ENCODE measurements around the gene WLS. TPM values are rescaled to one million over a fixed set of nuclear protein-coding genes. Genes with fewer than 3 reads are reported as not detected.

Gene WLS
- total RNA-seq, 1 donor from 2014 or later = 46.5 TPM

DNA sequence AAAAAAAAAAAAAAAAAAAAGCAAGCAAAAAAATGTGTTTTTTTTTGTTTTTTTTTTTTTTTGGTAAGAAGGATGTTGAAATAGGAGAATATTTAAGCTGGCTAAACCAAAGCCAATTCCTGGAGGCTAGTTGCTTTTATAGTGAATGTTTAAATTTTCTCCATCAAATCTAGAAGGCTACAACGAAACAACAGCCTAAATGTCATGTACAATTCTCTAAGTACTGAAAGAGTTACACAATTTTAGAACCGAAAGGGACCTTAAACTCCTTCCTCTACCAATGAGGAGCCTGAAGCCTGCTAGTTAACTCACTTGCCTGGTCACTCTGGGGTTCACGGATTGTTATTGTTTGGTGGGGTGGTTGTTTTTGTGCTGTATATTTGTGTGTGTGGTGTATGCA lies 3.5 kb downstream of the WLS start:
- no peak for DNase-seq (ENCODE audit: low read depth)

DNA sequence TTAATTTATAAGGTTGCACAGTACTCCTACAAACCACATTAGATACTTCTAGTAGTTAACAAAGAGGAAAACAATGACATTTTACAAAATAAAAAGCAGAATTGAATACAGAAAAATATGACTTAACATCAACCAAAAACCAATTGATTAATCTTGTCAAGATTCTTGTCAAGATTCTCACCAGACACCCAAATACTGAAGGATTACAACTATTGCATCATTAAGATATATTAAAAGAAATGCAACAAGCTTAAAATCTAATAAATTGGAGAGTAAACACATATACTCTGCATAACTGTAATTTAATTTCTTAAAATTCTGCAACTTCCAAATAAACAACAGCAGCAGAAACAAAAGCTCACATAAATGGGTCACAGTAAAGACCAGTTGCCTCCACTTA lies 4.7 kb downstream of the WLS start:
- no peak for DNase-seq (ENCODE audit: low read depth)

DNA sequence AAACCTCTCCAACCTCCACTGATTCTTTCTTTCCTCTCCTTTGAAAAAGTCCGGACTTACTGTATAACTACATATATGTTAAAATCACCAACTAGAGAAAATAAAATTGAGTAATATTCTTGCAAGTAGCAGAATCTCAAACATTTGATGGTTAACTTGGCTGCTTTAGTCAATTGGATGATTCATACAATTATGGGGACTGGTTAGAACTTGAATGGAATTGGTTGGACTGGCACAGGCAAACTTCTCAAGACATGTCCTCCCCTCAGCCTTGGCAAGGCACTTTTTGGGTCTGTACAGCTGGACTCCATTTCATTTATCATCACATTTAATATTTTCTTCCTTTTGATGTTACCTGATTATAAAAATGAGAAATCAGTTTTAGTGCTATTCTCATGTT lies 6.5 kb downstream of the WLS start:
- no peak for DNase-seq (ENCODE audit: low read depth)

DNA sequence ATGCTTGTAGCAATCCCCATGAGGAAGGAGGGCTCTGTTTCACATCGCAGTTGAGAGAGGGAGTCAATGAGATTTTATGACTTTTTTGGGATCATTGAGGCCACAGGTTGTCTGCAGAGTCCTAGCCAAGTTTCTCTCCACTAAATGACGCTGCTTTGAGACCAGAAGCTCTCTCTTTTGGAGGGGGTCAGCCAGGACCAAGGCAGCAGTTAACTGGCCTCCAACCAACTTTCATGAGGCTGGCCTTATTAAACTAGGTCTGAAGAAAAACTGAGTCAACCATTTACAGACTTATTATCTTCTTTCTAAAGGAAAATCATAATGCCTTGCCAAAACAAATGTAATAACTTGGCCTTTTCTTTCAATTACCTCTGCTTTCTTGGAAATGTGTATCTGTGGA lies 8.6 kb downstream of the WLS start:
- DNase-seq (ENCODE audit: low read depth) = no peak

DNA sequence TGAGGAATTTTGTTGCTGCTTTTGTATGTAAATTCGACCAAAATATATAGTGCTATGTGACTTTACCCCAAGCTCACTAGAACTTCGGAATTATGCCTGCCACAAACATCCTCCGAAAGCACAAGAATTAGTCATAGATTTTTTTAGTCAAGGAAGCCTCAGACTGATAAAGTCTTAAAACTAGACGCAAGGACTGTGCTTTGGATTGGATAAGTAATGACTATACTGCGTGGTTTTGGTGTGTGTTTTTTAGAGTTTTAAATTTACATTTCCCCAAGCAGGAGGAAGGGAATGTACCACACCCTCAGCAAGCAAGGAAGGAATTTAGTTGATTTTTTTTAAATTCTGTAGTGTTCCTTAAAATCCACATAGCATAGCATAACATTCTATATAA lies 10.3 kb downstream of the WLS start:
- DNase-seq (ENCODE audit: low read depth) = no peak

DNA sequence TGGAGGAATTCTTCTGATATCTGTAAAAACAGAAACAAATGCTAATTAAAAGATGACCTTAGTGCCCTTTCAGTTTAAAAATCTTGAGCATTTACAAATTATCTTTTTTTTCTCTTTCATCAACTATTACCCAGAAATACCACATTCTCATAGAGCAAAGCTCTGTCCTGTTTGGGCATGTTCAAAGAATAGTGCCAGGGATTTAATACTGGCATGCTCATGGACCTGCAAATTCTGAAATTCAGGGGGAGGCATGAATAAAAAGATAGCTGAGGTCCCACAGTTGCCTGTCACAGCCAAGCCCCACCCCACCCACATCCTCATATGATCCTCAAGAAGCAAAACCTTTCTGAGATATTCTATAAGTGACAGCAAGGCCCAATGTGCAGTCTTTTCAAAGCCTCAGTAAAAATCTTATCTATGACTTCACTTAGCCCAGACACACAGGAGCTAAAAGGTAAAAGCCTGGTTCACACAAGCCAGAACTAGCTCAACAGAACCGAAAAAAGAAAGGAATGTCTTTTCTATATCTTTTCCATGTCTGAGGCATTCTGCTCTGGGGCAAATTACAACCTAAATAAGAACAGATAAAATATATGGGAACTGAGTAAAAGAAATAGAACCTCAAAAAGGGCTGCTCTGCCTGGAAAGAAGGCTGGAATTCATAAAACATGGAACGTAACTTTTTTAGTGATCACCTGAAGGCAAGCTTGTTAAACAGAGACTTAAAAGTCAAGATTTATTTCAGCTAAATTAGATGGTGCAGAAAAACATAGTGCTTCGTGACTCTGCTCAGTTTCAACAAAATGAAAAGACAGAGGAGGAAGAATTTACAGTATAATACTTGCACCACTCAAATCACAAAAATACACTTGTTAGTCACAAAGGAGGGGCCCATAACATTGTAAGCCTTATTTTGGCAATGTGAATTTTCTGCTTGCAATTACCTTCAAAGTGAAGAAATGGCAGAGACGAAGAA lies 11.0 kb downstream of the WLS start:
- no peak for DNase-seq (ENCODE audit: low read depth)

DNA sequence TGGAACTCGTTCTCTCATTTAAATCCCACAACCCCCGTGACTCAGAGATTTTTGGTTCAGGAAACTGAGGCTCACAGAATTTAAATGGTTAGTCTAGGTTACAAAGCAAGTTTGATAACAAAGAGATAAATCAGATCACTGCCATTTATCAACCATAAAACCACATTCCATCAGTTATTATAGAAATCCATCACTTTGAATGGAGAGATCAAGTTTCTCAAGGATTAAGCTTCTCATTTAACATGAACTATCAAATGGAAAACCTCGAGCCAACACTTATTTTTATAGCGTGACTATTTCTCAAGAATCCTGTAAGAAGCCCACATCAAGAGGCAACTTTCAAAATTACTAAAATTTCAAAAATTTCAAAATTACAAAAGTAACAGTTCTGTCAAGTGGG lies 11.9 kb downstream of the WLS start:
- no peak for DNase-seq (ENCODE audit: low read depth)

DNA sequence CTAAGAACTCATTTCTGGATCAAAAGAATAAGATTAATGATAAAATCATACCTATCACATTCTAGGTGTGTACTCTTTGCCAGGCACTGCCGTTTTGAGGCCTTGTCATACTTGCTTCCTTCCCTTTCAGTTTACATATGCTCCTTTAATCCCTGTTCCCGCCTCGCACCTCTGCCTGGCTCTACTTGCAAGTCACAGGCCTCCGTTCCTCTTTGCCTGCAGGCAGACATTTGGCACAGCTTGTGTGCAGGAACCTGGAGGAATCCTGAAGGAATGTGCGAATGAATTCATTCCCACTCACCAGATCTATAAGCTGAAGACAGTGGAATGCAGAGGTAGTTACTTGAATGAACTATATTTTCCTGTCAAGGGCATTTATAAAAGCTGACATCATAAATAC lies 13.8 kb downstream of the WLS start:
- DNase-seq (ENCODE audit: low read depth) = no peak

DNA sequence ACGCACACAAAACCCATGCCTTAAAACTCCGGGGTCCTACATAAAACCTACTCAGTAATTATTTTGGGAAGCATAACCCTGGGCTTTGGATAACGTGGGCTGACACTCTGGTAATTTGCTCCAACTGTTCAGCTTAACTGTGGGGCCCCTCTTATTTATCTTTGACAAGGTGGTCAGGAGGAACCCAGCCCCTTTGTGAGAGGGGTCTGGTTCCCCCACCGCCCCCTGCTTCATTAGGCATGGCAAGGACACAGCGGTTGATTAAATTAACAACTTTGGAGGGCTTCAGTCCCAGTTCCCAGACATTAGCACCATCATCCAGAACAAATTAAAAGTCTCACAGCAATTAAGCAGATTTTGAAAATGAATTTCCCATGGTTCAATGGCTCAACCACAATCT lies 14.7 kb downstream of the WLS start:
- no peak for DNase-seq (ENCODE audit: low read depth)

DNA sequence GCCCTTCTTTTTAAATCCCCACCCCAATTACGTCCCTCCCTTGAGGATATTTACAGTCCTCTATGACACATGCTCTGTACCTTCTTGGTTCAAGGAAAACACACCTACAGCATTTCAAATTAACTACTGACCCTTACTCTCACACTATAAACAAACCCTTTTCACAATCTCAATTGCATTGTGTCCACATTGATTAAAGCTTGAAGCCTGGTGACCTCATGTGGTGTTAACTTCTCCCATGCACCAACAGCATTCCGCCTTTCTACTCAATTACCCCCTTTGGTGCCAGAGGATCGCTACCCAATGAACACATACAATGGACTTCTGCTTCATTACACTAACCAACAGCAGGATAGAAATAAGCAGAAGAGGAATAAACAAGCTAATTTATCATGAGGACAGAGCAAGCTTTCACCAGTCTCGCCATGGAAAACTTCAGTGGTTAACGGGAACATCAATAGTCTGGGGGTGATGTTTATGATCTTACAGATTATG lies 15.2 kb downstream of the WLS start:
- DNase-seq (ENCODE audit: low read depth) = no peak

DNA sequence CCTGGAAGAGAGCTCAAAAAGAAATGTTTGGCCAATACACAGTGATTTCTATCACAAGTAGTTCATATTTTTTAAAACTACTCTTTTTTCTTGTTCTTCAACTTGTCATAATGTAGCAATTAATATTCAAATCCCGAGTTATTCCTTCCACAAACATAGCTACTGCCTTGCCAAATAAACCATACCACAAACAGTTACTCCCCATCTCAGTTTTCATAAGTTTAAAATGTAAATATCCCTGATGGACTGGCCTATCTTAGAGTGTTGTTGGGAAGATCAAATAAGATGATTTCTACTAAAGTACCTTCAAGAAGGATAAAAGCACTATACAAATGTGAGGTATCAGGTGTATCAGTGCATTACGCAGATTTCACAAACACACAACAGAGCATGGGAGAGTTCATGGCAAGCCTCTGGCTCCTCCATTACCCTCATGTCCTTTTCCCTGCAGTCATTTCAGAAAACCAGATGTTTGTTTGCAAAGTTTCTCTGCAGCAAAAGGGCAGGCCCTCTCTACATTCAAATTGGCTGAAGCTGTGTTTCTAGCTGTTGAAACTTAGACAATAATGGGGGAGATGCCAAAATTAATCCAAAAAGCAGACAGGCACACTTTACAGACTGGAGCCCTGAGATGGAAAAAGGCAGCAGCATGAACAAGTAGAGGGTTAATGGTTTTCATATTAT lies 16.1 kb downstream of the WLS start:
- no peak for DNase-seq (ENCODE audit: low read depth)

DNA sequence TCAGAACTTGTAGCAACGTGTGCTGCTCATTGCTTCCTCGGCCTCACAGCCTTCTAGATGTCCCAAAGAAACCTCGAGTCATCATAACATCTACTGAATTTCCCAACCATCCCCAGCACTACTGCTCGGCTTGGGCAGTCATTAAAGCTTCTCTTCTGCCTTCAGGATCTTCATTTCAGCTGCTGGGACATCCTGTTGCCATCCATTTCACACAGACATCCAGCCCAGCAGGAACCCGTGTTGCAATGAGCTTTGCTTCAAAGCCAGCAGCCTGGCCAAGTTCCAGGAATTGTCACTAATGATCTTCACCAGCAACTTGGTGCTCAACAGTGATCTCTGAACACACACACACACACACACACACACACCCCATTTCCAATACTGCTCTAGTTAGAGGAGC lies 18.5 kb downstream of the WLS start:
- peak; percentile 54 for DNase-seq (ENCODE audit: low read depth)

DNA sequence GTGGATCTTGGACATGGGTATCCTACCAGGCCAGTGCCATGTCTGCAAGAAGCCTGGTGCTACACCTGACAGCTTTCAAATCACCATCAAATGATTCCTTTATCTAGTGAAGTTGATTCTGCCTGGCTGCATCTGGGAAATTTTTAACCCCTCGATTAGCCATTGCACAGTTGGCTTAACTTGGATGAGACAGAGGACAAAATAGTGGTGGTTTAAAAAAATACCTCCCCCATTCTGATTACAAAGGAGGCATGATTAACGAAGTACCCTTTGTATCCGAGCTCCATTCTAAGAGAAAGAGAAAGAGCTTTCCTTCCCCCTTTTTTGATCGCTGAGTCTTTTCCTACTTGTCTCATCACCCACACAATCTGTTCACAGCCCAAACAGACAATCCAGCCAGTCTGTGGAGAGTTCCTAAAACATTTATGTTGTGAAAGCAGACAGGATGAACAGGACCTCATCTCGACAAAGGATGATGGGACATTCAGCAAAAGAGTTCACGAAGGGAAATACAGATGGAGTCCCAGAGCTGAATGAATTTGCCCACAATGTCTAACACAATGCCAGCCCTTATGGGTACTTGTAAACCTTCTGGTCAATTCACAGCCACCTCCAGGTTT lies 20.5 kb downstream of the WLS start:
- DNase-seq (ENCODE audit: low read depth) = no peak

DNA sequence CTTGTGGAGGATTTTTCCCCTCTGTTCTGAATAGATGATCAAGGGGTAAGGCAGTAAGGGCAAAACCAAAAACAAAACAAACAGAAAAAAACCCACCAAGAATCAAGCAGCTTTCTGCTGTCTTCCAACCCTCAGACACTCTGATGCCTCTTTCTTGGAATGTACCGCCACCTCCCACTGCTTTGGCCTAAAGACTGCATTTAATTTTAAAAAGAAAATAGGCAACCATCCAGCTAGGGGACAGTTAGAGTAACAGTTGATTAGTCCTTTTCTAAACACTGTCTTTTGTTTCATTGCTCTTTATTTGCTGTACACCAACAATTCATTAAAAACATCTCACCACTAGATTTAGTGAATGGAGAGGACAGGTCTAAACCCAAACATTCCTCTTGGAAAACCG lies 21.5 kb downstream of the WLS start:
- DNase-seq (ENCODE audit: low read depth) = no peak

DNA sequence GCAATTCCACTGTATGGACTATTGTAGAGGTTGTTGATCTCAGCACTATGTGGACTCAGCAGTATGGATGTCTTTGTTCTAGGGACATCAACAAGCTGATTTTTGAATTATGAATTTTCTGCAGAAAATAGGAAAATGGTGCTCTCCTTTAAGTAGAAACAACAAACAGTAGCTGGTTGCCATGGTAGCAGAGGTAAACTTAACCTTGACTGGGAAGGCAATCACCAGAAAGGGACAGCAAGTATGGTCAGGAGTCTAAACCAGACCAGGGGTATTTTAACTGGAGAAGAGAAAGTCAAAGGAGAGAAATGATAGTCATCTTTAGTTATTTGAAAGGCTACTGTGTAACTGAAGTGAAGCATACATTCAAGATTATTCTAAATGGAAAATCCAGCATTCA lies 22.3 kb downstream of the WLS start:
- DNase-seq (ENCODE audit: low read depth) = no peak

DNA sequence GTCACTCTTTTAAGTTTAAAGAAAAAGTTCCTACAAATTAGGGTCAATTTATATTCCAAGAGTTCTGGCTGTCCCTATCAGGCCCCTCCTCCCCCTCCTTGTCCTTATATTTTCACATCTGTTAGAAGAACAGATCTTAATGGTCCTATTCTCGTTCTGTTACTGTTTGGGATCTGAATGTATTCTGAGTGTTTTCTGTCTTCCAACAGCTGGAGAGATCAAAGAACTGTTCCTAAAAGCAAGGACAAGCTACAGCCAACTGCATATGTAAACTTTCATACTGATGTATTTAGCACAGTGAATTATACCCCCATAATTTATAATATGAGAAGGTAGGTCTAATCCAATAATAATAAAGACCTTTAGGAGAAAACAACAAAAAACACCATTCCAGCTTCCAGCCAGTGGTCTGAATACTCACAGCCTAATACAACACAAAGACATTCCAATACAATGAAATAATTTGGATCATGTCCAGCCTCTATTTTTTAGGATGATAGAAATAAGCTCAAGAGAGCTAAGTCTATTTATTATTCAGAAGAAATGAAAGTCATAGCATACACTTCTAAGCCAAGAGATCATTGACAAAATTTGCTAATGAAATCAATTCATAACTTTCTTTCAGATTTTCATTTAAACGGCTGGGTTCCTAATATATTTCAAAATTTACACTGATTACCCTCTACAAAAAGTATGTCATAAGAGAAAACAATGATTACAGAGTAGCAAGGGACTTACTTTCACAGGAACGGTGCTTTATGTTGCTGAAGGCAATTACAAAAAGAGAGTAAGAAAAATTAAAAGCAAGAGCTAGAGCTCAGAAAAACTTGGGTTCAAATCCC lies 25.3 kb downstream of the WLS start:
- peak; percentile 70 for DNase-seq (ENCODE audit: low read depth)

DNA sequence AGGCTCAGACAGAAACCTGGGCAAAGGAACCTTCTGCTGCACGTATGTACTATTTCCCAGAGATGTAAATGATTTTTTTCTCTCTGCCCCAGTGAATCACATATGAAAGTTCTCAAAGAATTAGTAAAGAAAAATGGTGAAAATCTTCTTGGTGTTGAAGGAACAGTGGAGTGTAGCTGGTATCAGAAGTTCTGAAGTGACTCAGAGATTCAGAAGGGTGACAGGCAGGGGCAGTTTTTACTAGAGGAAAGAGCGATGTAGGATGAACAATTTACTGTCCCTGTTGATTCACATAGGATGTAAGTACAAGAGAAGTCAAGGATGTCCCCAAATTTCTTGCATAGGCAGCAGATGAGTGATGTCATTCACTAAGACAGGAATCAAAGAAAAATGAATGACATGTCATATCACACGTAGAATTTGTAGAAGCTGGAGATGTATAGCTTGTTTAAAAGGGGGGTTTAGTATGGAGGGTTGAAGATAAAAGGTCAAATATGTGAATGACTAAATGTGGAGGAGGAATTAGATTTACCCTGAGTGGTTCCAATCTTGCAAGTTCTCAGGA lies 26.4 kb downstream of the WLS start:
- no peak for DNase-seq (ENCODE audit: low read depth)

DNA sequence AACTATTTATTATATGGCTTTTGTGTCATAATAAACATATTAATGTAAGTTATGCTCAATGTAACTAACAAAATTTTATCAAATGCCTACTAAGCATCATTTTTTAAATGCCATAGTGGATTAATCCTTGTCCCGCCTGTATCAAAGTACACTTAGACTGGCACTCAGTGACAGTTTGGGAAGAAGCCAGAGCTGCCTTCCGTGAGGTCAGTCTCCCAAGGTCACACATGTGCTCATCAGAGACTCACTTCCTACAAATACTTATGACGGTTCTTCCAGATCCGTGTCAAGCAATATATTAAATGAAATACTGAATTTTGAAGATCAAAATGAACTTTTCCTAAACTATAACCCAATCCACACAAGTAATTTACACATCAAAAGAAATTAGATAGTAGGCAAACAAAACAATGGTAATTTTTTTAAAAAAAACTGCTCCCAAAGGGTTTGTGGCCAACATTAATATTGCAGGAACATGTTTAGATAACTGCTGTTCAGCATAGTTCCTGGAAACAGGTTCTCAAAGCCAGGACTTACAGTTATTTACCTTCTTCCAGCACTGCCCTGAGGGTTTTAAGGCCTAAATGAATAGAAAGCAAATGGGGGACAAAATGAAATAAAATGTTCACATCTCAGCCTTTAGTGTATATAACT lies 27.2 kb downstream of the WLS start:
- DNase-seq (ENCODE audit: low read depth) = no peak

DNA sequence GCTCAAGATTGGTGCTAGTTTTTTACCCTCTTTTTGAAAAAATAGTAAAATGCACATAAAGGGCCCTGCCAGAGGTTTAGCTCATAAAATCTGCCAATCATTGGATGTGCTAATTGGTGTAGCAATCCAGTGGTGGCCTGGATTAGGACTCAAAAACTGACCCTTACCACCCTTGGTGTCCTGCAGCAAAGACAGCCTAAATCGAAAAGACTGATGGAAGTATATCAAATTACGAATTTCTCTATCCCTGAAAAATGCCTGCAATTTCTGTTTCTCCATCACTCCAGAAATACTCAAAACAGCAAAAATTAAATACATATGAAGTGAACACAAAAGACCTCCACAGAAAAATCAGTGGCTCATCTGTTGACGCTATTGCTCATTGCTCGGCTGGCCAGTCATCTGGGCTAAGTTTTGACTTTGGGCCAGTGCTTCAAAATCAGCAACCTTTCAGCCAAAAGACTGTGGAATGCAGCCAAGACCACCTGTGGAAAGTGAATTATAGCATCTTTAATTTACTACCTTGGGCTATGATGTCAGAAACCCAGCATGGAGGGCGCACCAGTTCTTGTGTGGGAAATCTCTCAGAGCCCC lies 30.0 kb downstream of the WLS start:
- no peak for DNase-seq (ENCODE audit: low read depth)
